Naive thymus-derived CD4-positive, alpha-beta T cell (primary cell): ENCODE measurements around the gene FOSL2. TPM values are rescaled to one million over a fixed set of nuclear protein-coding genes. Genes with fewer than 3 reads are reported as not detected.

Experiments used
- ATAC-seq: fragments of 150-1000 bp; cut with Tn5 transposase; 2 replicates; pipeline ENCODE4 v1.10.0; 2021; ENCODE audit warnings: mild to moderate bottlenecking, moderate library complexity
- CTCF ChIA-PET: fragments of 350-600 bp; sonication (Branson Sonifier 250); formaldehyde crosslinking; loops from one replicate; lab custom pipeline; 2021; ENCODE audit warnings: antibody characterized with exemption; lab: Charles Lee
- POLR2A ChIA-PET: fragments of 350-600 bp; sonication (Branson Sonifier 250); formaldehyde crosslinking; loops from one replicate; lab custom pipeline; 2021; ENCODE audit warnings: antibody characterized with exemption, inconsistent platforms; lab: Charles Lee
- DNase-seq, 9 donors: peaks; one replicate each; pipeline versions ENCODE4 v3.0.0 to v3.0.0-alpha.2; 2020 to 2022; ENCODE audit warnings: mixed read lengths in 1 of 9
- H3K27ac ChIP-seq: one replicate; pipeline ENCODE4 v1.7.0; 2013; ENCODE audit warnings: mild to moderate bottlenecking, low read depth, low read length, moderate library complexity
- H3K27me3 ChIP-seq, 2 donors: one replicate each; pipeline ENCODE4 v1.7.0; 2013; ENCODE audit warnings: low read length in 2 of 2, mild to moderate bottlenecking in 2 of 2, moderate library complexity in 2 of 2; ENCODE audit not compliant: control insufficient read depth in 2 of 2, insufficient read depth in 2 of 2
- H3K36me3 ChIP-seq, 3 experiments: 1 replicate in 2 of 3; 2 replicates in 1 of 3; pipeline ENCODE4 v1.7.0; 2013; ENCODE audit warnings: low read length in 3 of 3, mild to moderate bottlenecking in 3 of 3, moderate library complexity in 1 of 3; ENCODE audit not compliant: insufficient read depth in 3 of 3, control insufficient read depth in 2 of 3
- H3K4me1 ChIP-seq, 2 donors: one replicate each; pipeline ENCODE4 v1.7.0; 2013; ENCODE audit warnings: low read length in 2 of 2, mild to moderate bottlenecking in 2 of 2, moderate library complexity in 1 of 2; ENCODE audit not compliant: control insufficient read depth in 2 of 2, insufficient read depth in 2 of 2
- H3K4me3 ChIP-seq: 2 replicates; pipeline ENCODE4 v1.7.0; 2013; ENCODE audit warnings: mild to moderate bottlenecking, low read length
- H3K9me3 ChIP-seq, 3 experiments: 1 replicate in 2 of 3; 2 replicates in 1 of 3; pipeline ENCODE4 v1.7.0; 2013; ENCODE audit warnings: low read length in 3 of 3; ENCODE audit not compliant: control insufficient read depth in 2 of 3
- H3K27ac Mint-ChIP-seq, 9 donors: one replicate each; pipeline ENCODE4 v1.8.0; 2020 to 2022; ENCODE audit warnings: mixed read lengths in 9 of 9, mild to moderate bottlenecking in 8 of 9, moderate library complexity in 5 of 9, inconsistent platforms in 2 of 9
- H3K27me3 Mint-ChIP-seq, 5 donors: one replicate each; pipeline ENCODE4 v1.8.0; 2021 to 2022; ENCODE audit warnings: mixed read lengths in 5 of 5, mild to moderate bottlenecking in 1 of 5
- H3K36me3 Mint-ChIP-seq, 5 donors: one replicate each; pipeline ENCODE4 v1.8.0; 2020 to 2022; ENCODE audit warnings: mixed read lengths in 5 of 5, mild to moderate bottlenecking in 3 of 5, inconsistent platforms in 1 of 5
- H3K4me1 Mint-ChIP-seq, 7 donors: one replicate each; pipeline ENCODE4 v1.8.0; 2020 to 2022; ENCODE audit warnings: mixed read lengths in 7 of 7, mild to moderate bottlenecking in 3 of 7, inconsistent platforms in 1 of 7
- H3K4me3 Mint-ChIP-seq, 10 donors: one replicate each; pipeline ENCODE4 v1.8.0; 2020 to 2022; ENCODE audit warnings: mild to moderate bottlenecking in 10 of 10, mixed read lengths in 10 of 10, moderate library complexity in 6 of 10, inconsistent platforms in 2 of 10
- H3K9me3 Mint-ChIP-seq, 11 donors: one replicate each; pipeline ENCODE4 v1.8.0; 2020 to 2022; ENCODE audit warnings: mixed read lengths in 11 of 11, mild to moderate bottlenecking in 4 of 11, inconsistent platforms in 1 of 11, moderate library complexity in 1 of 11
- intact Hi-C, 2 donors: fragments of 100-400 bp; cut with micrococcal nuclease; formaldehyde crosslinking; loops; one replicate each; pipeline ENCODE4 v1.15.1; 2023
- polyA plus RNA-seq, 2 donors: library from polyadenylated mRNA; unstranded; fragments of 300-500 nt; fragmentation: Illumina TruSeq; gene quantifications; one replicate each; pipeline ENCODE4 v1.2.3, GENCODE V29; 2021
- total RNA-seq, 6 experiments: library from RNA in 5 of 6; stranded (reverse) in 5 of 6; gene quantifications; 1 replicate in 5 of 6; 2 replicates in 1 of 6; pipeline ENCODE4 v1.2.3 and lab custom pipeline; 2021 to 2026

Gene FOSL2
- total and polyA plus RNA-seq, 7 experiments from 2014 or later = 0.25 to 251 (median 1.3) TPM

DNA sequence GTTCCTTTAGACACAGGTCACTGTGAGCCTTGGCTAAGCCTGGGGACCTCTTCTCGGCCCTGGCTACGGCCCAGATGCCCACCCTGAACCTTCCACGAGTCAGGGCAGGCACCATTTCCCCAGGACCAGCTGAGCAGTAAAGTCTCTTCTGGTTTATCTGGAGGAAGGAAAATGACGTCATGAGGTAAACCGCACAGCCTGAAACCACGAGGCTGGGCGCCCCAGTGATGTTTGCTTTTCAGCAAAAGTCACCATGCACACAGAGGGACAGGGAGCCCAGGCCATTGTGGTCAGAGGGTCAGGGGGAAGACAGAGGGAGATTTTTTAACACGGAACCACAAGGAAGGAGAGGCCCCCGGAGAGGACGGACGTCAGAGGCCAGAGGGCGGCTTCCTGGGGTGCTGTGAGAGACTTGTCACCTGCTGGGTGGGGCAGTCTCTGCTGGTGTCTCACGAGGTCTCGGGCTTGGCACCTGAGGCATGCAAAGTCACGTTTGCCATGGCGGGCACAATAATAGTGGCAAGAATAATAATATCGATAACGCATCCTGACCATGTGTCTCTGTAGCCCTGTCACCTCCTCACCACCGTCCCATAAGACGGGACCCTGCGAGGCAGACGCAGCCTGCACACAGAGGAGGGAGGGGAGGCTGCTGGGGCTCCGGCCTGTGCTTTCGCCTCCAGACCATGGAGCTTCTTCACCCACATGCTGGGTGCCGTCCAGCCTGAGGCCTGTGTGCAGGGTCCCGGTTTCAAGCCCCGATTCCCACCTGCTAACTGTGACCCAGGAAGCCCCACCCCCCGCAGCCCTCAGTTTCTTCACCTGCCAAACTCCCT lies 33.2 kb upstream of the FOSL2 start:
- ATAC-seq (peak; percentile 86), DNase-seq (peak; percentile 58 to 87 (median 82))
- H3K27me3 ChIP-seq = no peaks in the 10 kb centered on the region
- peaks cover 36 to 43% of the 10 kb centered on the region in 2 donors for H3K4me1 ChIP-seq
- peak overlapping the region; percentile 5 for H3K27ac ChIP-seq
- peaks cover 34 to 68% (median 38%) of the 10 kb centered on the region in 7 donors for H3K4me1 Mint-ChIP-seq
- H3K27me3 Mint-ChIP-seq = peaks cover 0 to 14% (median 0%) of the 10 kb centered on the region in 5 donors
- H3K9me3 Mint-ChIP-seq = no peaks in the 10 kb centered on the region
- intact Hi-C loops = loop anchor here (1.0 to 2.0 kb wide), 6 partner anchors 8 to 109 kb away; partner anchors contain the start of gene FOSL2 (in 1 of the 2)
- ChIA-PET POLR2A (interaction anchor here (1.5 kb wide), 1 partner anchor 19 kb away, joined by 3 read pairs; no protein-coding TSS in a partner anchor), CTCF (no interaction called here)
- H3K9me3 ChIP-seq = no peaks in the 10 kb centered on the region
- peak overlapping the region; percentile 42 for H3K4me3 ChIP-seq
- H3K4me3 Mint-ChIP-seq = peak overlapping the region; percentile 76 to 95 (median 84)
- H3K36me3 Mint-ChIP-seq = peaks cover 0 to 5% (median 0%) of the 10 kb centered on the region in 5 donors
- no peaks in the 10 kb centered on the region for H3K36me3 ChIP-seq
- H3K27ac Mint-ChIP-seq = peak overlapping the region; percentile 34 to 96 (median 93)

GRCh38 chr2:28360058-28360717 lies 32.5 kb upstream of the FOSL2 start:
- Mint-ChIP-seq H3K4me3 (peak overlapping the region in 6 of 10 donors; percentile 12 to 84 (median 47)), H3K36me3 (peaks cover 0 to 5% (median 0%) of the 10 kb centered on the region in 5 donors), H3K27ac (peak overlapping the region in 6 of 9 donors; percentile 28 to 94 (median 76)), H3K27me3 (peaks cover 0 to 14% (median 0%) of the 10 kb centered on the region in 5 donors), H3K4me1 (peaks cover 35 to 75% (median 44%) of the 10 kb centered on the region in 7 donors), H3K9me3 (no peaks in the 10 kb centered on the region)
- intact Hi-C loops = no loop called here
- DNase-seq = no peak
- no peak for ATAC-seq
- H3K4me3 ChIP-seq = peak overlapping the region; percentile 42
- ChIA-PET POLR2A (interaction anchor here (1.5 kb wide), 1 partner anchor 18 kb away, joined by 3 read pairs; no protein-coding TSS in a partner anchor), CTCF (no interaction called here)
- H3K36me3 ChIP-seq = no peaks in the 10 kb centered on the region
- H3K4me1 ChIP-seq = peaks cover 43 to 50% of the 10 kb centered on the region in 2 donors
- H3K27me3 ChIP-seq = no peaks in the 10 kb centered on the region
- H3K27ac ChIP-seq = no peak overlapping the region
- H3K9me3 ChIP-seq = no peaks in the 10 kb centered on the region

DNA sequence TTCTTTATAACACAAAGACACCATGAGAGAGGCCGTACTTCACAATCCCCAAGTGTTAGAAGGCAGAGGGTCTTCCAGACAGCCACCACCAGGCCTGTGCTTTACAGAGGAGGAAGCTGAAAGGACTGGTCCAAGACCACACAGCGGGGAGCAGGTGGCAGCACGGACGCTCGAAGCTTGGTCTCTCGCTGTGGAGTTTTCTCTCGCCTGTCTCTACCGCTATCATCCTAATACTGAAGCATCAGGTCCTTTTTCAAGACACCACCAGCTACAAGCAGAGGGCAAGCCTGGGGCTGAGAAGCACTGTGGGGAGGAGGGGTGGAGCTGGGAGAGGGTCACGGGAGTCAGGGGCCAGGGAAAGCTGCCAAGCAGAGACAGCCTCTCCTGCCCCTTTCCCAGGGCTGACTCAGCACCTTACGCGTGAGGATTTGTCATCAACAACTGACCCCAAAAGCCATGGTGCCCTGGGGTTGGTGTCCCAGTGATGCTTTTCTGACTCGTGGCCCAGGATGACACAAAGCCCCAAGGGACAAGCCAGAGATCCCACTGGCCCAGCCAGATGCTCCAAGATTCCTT lies 31.9 kb upstream of the FOSL2 start:
- no peak overlapping the region for H3K27ac ChIP-seq
- ATAC-seq = peak; percentile 17
- H3K9me3 Mint-ChIP-seq = no peaks in the 10 kb centered on the region
- peaks cover 0 to 14% (median 0%) of the 10 kb centered on the region in 5 donors for H3K27me3 Mint-ChIP-seq
- intact Hi-C loops = no loop called here
- ChIA-PET CTCF (no interaction called here), POLR2A (interaction anchor here (1.5 kb wide), 1 partner anchor 17 kb away, joined by 3 read pairs; no protein-coding TSS in a partner anchor)
- no peaks in the 10 kb centered on the region for H3K36me3 ChIP-seq
- DNase-seq = no peak
- no peaks in the 10 kb centered on the region for H3K27me3 ChIP-seq
- peak overlapping the region in 5 of 10 donors; percentile 1 to 84 (median 20) for H3K4me3 Mint-ChIP-seq
- peak overlapping the region in 5 of 9 donors; percentile 28 to 90 (median 65) for H3K27ac Mint-ChIP-seq
- no peak overlapping the region for H3K4me3 ChIP-seq
- H3K9me3 ChIP-seq = no peaks in the 10 kb centered on the region
- H3K4me1 ChIP-seq = peaks cover 49 to 56% of the 10 kb centered on the region in 2 donors
- peaks cover 35 to 80% (median 48%) of the 10 kb centered on the region in 7 donors for H3K4me1 Mint-ChIP-seq
- H3K36me3 Mint-ChIP-seq = peaks cover 0 to 5% (median 0%) of the 10 kb centered on the region in 5 donors

DNA sequence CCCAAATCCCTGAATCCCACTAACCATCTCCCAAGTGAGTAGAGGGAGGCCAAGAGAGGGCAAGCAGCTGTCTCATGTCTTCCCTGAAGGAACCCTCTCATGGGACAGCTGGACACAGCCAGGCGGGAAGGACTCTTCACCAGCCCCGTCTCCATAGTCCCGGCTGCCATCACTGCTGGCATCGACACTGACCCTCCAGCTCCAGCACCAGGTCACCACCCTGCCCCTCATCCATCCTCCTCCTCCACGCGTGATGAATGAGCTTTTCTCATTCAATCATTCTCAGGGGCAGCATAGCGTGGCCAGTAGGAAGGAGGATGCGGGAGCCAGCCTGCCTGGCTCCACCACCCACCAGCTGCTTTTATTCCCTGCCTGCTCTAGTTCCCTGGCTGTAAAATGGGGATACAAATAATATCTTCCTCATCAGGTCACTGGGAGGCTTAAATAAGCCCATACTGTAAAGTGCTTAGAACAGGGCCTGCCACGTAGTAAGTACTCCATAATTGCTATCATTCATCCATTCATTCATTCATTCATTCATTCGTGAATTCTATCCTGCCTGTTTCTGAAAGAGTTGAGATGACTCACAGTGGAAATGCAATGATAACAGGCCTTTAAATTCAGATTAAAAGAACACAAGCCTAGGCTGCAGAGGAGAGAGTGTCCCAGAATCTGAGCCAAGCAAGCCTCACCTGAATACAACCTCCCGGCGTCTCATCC lies 30.5 kb upstream of the FOSL2 start:
- H3K27me3 Mint-ChIP-seq = peaks cover 0 to 14% (median 0%) of the 10 kb centered on the region in 5 donors
- Histone ChIP-seq H3K27ac (no peak overlapping the region), H3K36me3 (no peaks in the 10 kb centered on the region), H3K4me1 (peaks cover 63 to 70% of the 10 kb centered on the region in 2 donors), H3K9me3 (no peaks in the 10 kb centered on the region), H3K4me3 (no peak overlapping the region), H3K27me3 (no peaks in the 10 kb centered on the region)
- no peaks in the 10 kb centered on the region for H3K9me3 Mint-ChIP-seq
- CTCF ChIA-PET = interaction anchor here (0.9 kb wide), 1 partner anchor 39 kb away, joined by 4 read pairs; no protein-coding TSS in a partner anchor
- intact Hi-C loops = no loop called here
- DNase-seq (no peak), ATAC-seq (no peak)
- H3K4me1 Mint-ChIP-seq = peaks cover 39 to 87% (median 62%) of the 10 kb centered on the region in 7 donors
- H3K36me3 Mint-ChIP-seq = peaks cover 0 to 7% (median 0%) of the 10 kb centered on the region in 5 donors
- peak overlapping the region in 1 of 10 donors; percentile 40 for H3K4me3 Mint-ChIP-seq
- H3K27ac Mint-ChIP-seq = peak overlapping the region in 5 of 9 donors; percentile 12 to 71 (median 55)
- POLR2A ChIA-PET = no interaction called here

DNA sequence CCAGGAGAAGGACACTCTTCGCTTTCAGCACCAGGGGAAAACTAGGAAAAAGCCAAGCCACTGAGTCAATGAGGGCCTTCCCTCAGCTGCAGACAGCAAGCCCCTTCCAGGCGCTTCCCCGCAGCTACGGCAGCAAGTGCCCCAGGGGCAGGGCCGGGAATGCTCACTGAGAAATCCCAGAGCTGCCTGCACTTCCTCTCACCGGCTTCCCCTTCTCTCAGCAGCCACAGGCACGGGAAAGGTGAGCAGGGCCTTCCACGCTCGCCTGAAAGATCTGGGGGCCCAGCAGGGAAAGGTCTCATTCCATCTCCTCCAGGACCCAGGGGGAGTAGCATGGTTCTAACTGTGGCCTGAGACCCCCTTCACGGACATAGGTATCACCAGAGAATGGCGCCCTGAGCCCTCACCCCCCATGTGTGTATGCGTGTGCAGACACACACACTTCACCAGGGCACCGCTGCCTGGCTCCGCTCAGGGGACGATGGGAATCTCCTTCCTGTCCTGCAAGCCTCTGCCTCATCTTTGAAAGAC lies 29.6 kb upstream of the FOSL2 start:
- Mint-ChIP-seq H3K4me1 (peaks cover 47 to 94% (median 68%) of the 10 kb centered on the region in 7 donors), H3K27ac (peak overlapping the region in 2 of 9 donors; percentile 5 to 20), H3K27me3 (peaks cover 0 to 14% (median 0%) of the 10 kb centered on the region in 5 donors), H3K9me3 (no peaks in the 10 kb centered on the region), H3K36me3 (peaks cover 0 to 7% (median 0%) of the 10 kb centered on the region in 5 donors), H3K4me3 (no peak overlapping the region)
- intact Hi-C loops = no loop called here
- H3K4me3 ChIP-seq = no peak overlapping the region
- ChIA-PET POLR2A (no interaction called here), CTCF (no interaction called here)
- no peaks in the 10 kb centered on the region for H3K36me3 ChIP-seq
- no peaks in the 10 kb centered on the region for H3K9me3 ChIP-seq
- peaks cover 68 to 79% of the 10 kb centered on the region in 2 donors for H3K4me1 ChIP-seq
- no peaks in the 10 kb centered on the region for H3K27me3 ChIP-seq
- ATAC-seq (no peak), DNase-seq (no peak)
- H3K27ac ChIP-seq = no peak overlapping the region
